HCT116 (cell line): ENCODE data around the gene TNIK. TPM values are rescaled to one million over a fixed set of nuclear protein-coding genes. Genes with fewer than 3 reads are reported as not detected.

Source experiments
- ATAC-seq: fragments of 200-7000 bp; cut with Tn5 transposase; 2 replicates; pipeline ENCODE4 v1.9.1; 2020; ENCODE audit warnings: mild to moderate bottlenecking, moderate library complexity
- BruUV-seq: library from RNA; stranded (reverse); fragments of 400-500 nt; replicated peaks from 2 replicates; lab custom pipeline; 2021; lab: Mats Ljungman, UMichigan
- CTCF ChIA-PET: fragments of 300-600 bp; sonication (Branson Sonifier 250); formaldehyde crosslinking; loops from one replicate; lab custom pipeline; 2021; ENCODE audit warnings: antibody characterized with exemption; lab: Charles Lee
- POLR2A ChIA-PET: fragments of 300-600, 350-600 bp; sonication (Branson Sonifier 250); formaldehyde crosslinking; loops from one replicate; lab custom pipeline; 2021; ENCODE audit warnings: antibody characterized with exemption; lab: Charles Lee
- RAD21 ChIA-PET, 2 experiments: fragments of 300-600 bp; sonication (Branson Sonifier 250); formaldehyde crosslinking; loops; one replicate each; lab custom pipeline; 2023; ENCODE audit warnings: low total read pairs in 2 of 2; ENCODE audit not compliant: uncharacterized antibody in 2 of 2, unreplicated experiment in 2 of 2, low non-redundant PET in 1 of 2; lab: Charles Lee
- DNase-seq: peaks from one replicate; pipeline ENCODE4 v3.0.0-alpha.2; 2010; ENCODE audit warnings: low read depth, low spot score
- H2AFZ ChIP-seq: fragments of 200-600 bp; shearing (Covaris generic), sonication (generic); 2 replicates; pipeline ENCODE4 v1.6.1; 2017; ENCODE audit warnings: low read depth, mixed run types, mixed read lengths, antibody characterized with exemption, low read length; ENCODE audit not compliant: poor library complexity, severe bottlenecking
- H3K27ac ChIP-seq: 2 replicates; pipeline ENCODE4 v1.5.1; 2012; ENCODE audit warnings: low read depth, low read length
- H3K27me3 ChIP-seq: fragments of 200-600 bp; sonication (generic); 2 replicates; pipeline ENCODE4 v1.6.1; 2016; ENCODE audit warnings: mixed run types, low read length, mixed read lengths; ENCODE audit not compliant: insufficient read depth
- H3K36me3 ChIP-seq, 2 experiments: fragments of 200-500 bp in 1 of 2; fragments of 200-600 bp in 1 of 2; sonication (Bioruptor generic) in 1 of 2; sonication (generic) in 1 of 2; 2 replicates each; pipeline versions ENCODE4 v1.5.1 to v1.6.1; 2014 to 2016; ENCODE audit warnings: low read length in 2 of 2, inconsistent platforms in 1 of 2, mixed read lengths in 1 of 2, mixed run types in 1 of 2; ENCODE audit not compliant: insufficient read depth in 2 of 2, control insufficient read depth in 1 of 2
- H3K4me1 ChIP-seq, 2 experiments: fragments of 200-600 bp in 1 of 2; sonication (generic) in 1 of 2; 2 replicates each; pipeline versions ENCODE4 v1.5.1 to v1.6.1; 2012 to 2017; ENCODE audit warnings: low read length in 2 of 2, inconsistent platforms in 1 of 2, mild to moderate bottlenecking in 1 of 2, mixed read lengths in 1 of 2, mixed run types in 1 of 2, moderate library complexity in 1 of 2; ENCODE audit not compliant: insufficient read depth in 2 of 2, control insufficient read depth in 1 of 2
- H3K4me2 ChIP-seq: fragments of 200-600 bp; sonication (generic); 2 replicates; pipeline ENCODE4 v1.6.1; 2017; ENCODE audit warnings: mixed run types, low read length, mixed read lengths
- H3K4me3 ChIP-seq, 2 experiments: fragments of 200-600 bp in 1 of 2; sonication (generic) in 1 of 2; replicated peaks in 1 of 2; 2 replicates each; pipeline ENCODE4 v1.5.1; 2011 to 2016; ENCODE audit warnings: low read length in 2 of 2, control low read depth in 1 of 2, low read depth in 1 of 2, mild to moderate bottlenecking in 1 of 2, mixed read lengths in 1 of 2, mixed run types in 1 of 2
- H3K79me2 ChIP-seq: fragments of 200-600 bp; sonication (generic); 2 replicates; pipeline ENCODE4 v1.6.1; 2017; ENCODE audit warnings: mild to moderate bottlenecking, mixed run types, low read length, moderate library complexity, mixed read lengths; ENCODE audit not compliant: insufficient read depth
- H3K9ac ChIP-seq: fragments of 200-600 bp; sonication (generic); 2 replicates; pipeline ENCODE4 v1.6.1; 2016; ENCODE audit warnings: low read length, mixed read lengths
- H3K9me2 ChIP-seq: fragments of 200-600 bp; sonication (generic), shearing (Covaris generic); 2 replicates; pipeline ENCODE4 v1.6.1; 2017; ENCODE audit warnings: mixed run types, mild to moderate bottlenecking, moderate library complexity; ENCODE audit not compliant: insufficient read depth
- H3K9me3 ChIP-seq, 2 experiments: fragments of 200-500 bp in 1 of 2; fragments of 200-600 bp in 1 of 2; sonication (Bioruptor generic) in 1 of 2; sonication (generic) in 1 of 2; 2 replicates each; pipeline ENCODE4 v1.6.1; 2014 to 2017; ENCODE audit warnings: low read length in 2 of 2, mixed read lengths in 2 of 2, inconsistent platforms in 1 of 2, low read depth in 1 of 2, mild to moderate bottlenecking in 1 of 2, mixed run types in 1 of 2, moderate library complexity in 1 of 2; ENCODE audit not compliant: control insufficient read depth in 1 of 2, insufficient read depth in 1 of 2
- H4K20me1 ChIP-seq: fragments of 200-600 bp; sonication (generic), shearing (Covaris generic); 2 replicates; pipeline ENCODE4 v1.6.1; 2017; ENCODE audit warnings: mixed run types, mild to moderate bottlenecking, moderate library complexity; ENCODE audit not compliant: insufficient read depth
- intact Hi-C: fragments of 100-400 bp; cut with micrococcal nuclease; formaldehyde crosslinking; loops from 2 replicates; pipeline ENCODE4 v1.10.0; 2022
- total RNA-seq: library from RNA; stranded (reverse); gene quantifications from one replicate; pipeline ENCODE4 v1.2.1, GENCODE V29; 2021; ENCODE audit not compliant: unreplicated experiment
- TF ChIP-seq, protein P1 (sequence below): IDR thresholded peaks from 2 replicates; pipeline ENCODE4 v1.6.1; 2012; ENCODE audit warnings: low read depth
- TF ChIP-seq, protein P2 (sequence below): IDR thresholded peaks from 2 replicates; pipeline ENCODE4 v1.6.1; 2011; ENCODE audit warnings: mild to moderate bottlenecking, low read length, moderate library complexity; ENCODE audit not compliant: insufficient replicate concordance; ENCODE audit errors: extremely low read depth

The TNIK gene
- total RNA-seq, 1 experiment from 2014 or later, result 24.1 TPM

DNA sequence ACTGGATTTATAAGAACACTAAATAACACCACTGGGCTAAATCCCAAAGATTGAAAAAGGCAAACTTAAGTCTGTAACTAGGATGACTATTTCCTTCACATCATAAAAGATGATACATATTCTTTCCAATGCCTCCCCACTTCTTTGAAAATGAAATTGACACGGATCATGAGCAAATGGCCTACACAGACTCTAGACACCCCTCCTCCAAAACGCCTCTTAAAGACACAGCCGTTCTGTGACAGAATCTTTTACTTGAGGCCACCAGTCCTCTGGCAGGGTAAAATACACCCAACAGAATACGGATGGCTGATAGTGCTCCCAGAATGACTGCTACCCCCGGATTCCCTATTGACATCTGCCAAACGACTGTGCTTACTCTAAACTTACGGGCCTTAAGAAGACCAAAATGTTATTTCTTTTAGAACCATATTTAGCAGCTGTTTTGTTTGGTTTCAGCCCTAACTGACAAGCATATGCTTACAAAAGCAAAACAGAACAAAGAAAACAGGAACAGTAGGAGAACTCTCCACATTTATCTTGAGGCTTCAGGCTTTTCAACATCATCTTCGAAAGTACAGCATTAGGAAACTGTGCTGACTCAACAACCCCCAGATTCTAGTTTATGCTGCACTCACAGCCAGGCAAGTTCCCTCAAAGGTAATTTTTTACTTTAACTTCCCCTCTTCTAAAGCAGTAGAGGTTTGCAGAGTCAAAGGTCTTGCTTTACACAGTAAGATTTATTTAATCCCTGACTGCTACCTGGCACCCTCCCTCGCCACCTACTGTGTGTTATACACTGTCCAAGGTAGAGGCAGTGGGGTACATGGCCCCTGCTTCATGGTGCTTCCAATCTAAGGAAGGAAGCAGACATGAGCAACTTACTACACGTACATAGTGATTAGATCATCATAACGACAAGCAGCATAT lies 84.3 kb downstream of the TNIK start:
- no peak overlapping the region for H2AFZ ChIP-seq
- ChIA-PET RAD21 (no interaction called here), CTCF (no interaction called here), POLR2A (no interaction called here)
- no peak overlapping the region for H3K4me2 ChIP-seq
- no peak overlapping the region for H3K27ac ChIP-seq
- no peak overlapping the region for H3K9ac ChIP-seq
- H3K9me3 ChIP-seq, result no peaks in the 10 kb centered on the region
- TF ChIP-seq, protein P1, sequence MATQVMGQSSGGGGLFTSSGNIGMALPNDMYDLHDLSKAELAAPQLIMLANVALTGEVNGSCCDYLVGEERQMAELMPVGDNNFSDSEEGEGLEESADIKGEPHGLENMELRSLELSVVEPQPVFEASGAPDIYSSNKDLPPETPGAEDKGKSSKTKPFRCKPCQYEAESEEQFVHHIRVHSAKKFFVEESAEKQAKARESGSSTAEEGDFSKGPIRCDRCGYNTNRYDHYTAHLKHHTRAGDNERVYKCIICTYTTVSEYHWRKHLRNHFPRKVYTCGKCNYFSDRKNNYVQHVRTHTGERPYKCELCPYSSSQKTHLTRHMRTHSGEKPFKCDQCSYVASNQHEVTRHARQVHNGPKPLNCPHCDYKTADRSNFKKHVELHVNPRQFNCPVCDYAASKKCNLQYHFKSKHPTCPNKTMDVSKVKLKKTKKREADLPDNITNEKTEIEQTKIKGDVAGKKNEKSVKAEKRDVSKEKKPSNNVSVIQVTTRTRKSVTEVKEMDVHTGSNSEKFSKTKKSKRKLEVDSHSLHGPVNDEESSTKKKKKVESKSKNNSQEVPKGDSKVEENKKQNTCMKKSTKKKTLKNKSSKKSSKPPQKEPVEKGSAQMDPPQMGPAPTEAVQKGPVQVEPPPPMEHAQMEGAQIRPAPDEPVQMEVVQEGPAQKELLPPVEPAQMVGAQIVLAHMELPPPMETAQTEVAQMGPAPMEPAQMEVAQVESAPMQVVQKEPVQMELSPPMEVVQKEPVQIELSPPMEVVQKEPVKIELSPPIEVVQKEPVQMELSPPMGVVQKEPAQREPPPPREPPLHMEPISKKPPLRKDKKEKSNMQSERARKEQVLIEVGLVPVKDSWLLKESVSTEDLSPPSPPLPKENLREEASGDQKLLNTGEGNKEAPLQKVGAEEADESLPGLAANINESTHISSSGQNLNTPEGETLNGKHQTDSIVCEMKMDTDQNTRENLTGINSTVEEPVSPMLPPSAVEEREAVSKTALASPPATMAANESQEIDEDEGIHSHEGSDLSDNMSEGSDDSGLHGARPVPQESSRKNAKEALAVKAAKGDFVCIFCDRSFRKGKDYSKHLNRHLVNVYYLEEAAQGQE, result peak; percentile 11; the same call in 1 of the 2 replicates
- TF ChIP-seq, protein P2, sequence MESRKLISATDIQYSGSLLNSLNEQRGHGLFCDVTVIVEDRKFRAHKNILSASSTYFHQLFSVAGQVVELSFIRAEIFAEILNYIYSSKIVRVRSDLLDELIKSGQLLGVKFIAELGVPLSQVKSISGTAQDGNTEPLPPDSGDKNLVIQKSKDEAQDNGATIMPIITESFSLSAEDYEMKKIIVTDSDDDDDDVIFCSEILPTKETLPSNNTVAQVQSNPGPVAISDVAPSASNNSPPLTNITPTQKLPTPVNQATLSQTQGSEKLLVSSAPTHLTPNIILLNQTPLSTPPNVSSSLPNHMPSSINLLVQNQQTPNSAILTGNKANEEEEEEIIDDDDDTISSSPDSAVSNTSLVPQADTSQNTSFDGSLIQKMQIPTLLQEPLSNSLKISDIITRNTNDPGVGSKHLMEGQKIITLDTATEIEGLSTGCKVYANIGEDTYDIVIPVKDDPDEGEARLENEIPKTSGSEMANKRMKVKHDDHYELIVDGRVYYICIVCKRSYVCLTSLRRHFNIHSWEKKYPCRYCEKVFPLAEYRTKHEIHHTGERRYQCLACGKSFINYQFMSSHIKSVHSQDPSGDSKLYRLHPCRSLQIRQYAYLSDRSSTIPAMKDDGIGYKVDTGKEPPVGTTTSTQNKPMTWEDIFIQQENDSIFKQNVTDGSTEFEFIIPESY, result no peak
- DNase-seq (no peak), ATAC-seq (no peak)
- H4K20me1 ChIP-seq, result no peaks in the 10 kb centered on the region
- BruUV-seq, result no TSS peak
- no peaks in the 10 kb centered on the region for H3K36me3 ChIP-seq
- intact Hi-C loops, result no loop called here
- H3K9me2 ChIP-seq, result no peaks in the 10 kb centered on the region
- H3K4me3 ChIP-seq, result no peak overlapping the region
- H3K79me2 ChIP-seq, result no peaks in the 10 kb centered on the region
- H3K4me1 ChIP-seq, result peaks cover 8 to 38% of the 10 kb centered on the region in 2 experiments
- no peaks in the 10 kb centered on the region for H3K27me3 ChIP-seq
